DOHH2 (cell line): ENCODE data around the gene SNX13.

ENCODE experiments used
- H3F3A ChIP-seq: fragments of 200-600 bp; sonication (generic), shearing (Covaris generic); 2 replicates; pipeline ENCODE4 v1.6.0; 2016; ENCODE audit warnings: antibody characterized with exemption, mild to moderate bottlenecking; ENCODE audit not compliant: control insufficient read depth, insufficient read depth
- H3K27ac ChIP-seq: fragments of 200-600 bp; sonication (generic); 2 replicates; pipeline ENCODE4 v1.5.1; 2014; ENCODE audit warnings: low read depth, mild to moderate bottlenecking, low read length, moderate library complexity
- H3K27me3 ChIP-seq: fragments of 200-600 bp; sonication (generic); 2 replicates; pipeline ENCODE4 v1.6.1; 2014; ENCODE audit warnings: mild to moderate bottlenecking, low read length, mixed read lengths; ENCODE audit not compliant: control insufficient read depth
- H3K36me3 ChIP-seq: fragments of 200-600 bp; sonication (generic); 2 replicates; pipeline ENCODE4 v1.6.1; 2014; ENCODE audit warnings: mild to moderate bottlenecking, low read length, moderate library complexity, mixed read lengths; ENCODE audit not compliant: control insufficient read depth
- H3K4me1 ChIP-seq: fragments of 200-600 bp; sonication (generic); 2 replicates; pipeline ENCODE4 v1.6.1; 2014; ENCODE audit warnings: mild to moderate bottlenecking, low read length, mixed read lengths; ENCODE audit not compliant: control insufficient read depth
- H3K4me2 ChIP-seq: fragments of 200-600 bp; sonication (generic); 2 replicates; pipeline ENCODE4 v1.6.0; 2014; ENCODE audit warnings: mild to moderate bottlenecking, low read length, moderate library complexity
- H3K4me3 ChIP-seq: fragments of 200-600 bp; sonication (generic); 2 replicates; pipeline ENCODE4 v1.5.1; 2014; ENCODE audit warnings: mild to moderate bottlenecking, low read length, mixed read lengths
- H3K79me2 ChIP-seq: fragments of 200-600 bp; sonication (generic); 2 replicates; pipeline ENCODE4 v1.6.1; 2014; ENCODE audit warnings: mild to moderate bottlenecking, low read length, mixed read lengths; ENCODE audit not compliant: control insufficient read depth
- H3K9me2 ChIP-seq: fragments of 200-600 bp; sonication (generic); replicated peaks from 2 replicates; pipeline ENCODE4 v1.6.1; 2014; ENCODE audit warnings: mild to moderate bottlenecking, low read length, mixed read lengths; ENCODE audit not compliant: control insufficient read depth
- H3K9me3 ChIP-seq: fragments of 200-600 bp; sonication (generic); 2 replicates; pipeline ENCODE4 v1.6.1; 2014; ENCODE audit warnings: antibody characterized with exemption, low read length, mixed read lengths; ENCODE audit not compliant: control insufficient read depth, insufficient read depth
- H4K20me1 ChIP-seq: fragments of 200-600 bp; sonication (generic); 2 replicates; pipeline ENCODE4 v1.6.0; 2014; ENCODE audit warnings: low read depth, mild to moderate bottlenecking, antibody characterized with exemption, low read length, moderate library complexity; ENCODE audit not compliant: control insufficient read depth, insufficient read depth
- CTCF ChIP-seq: fragments of 200-600 bp; sonication (generic); IDR thresholded peaks from one replicate; pipeline ENCODE4 v1.5.1; 2014; ENCODE audit warnings: antibody characterized with exemption, mild to moderate bottlenecking, low read depth, low read length; ENCODE audit not compliant: poor library complexity, severe bottlenecking
- EZH2phosphoT487 ChIP-seq: fragments of 200-600 bp; sonication (generic); IDR thresholded peaks from 2 replicates; pipeline ENCODE4 v1.6.1; 2017; ENCODE audit warnings: borderline replicate concordance, mild to moderate bottlenecking, antibody characterized with exemption, low read length, moderate library complexity, mixed read lengths

SNX13 gene

GRCh38 chr7:17806631-17807030 is 133.7 kb downstream of the SNX13 start:
- H3K36me3 ChIP-seq, result peaks cover 26% of the 10 kb centered on the region
- H3K79me2 ChIP-seq, result no peaks in the 10 kb centered on the region; the same call in 1 of the 2 replicates
- no peaks in the 10 kb centered on the region for H3K9me2 ChIP-seq
- H3K4me3 ChIP-seq, result no peak overlapping the region
- no peaks in the 10 kb centered on the region for H3F3A ChIP-seq
- TF ChIP-seq EZH2phosphoT487 (no peak), CTCF (no peak)
- H3K27me3 ChIP-seq, result no peaks in the 10 kb centered on the region
- H4K20me1 ChIP-seq, result no peaks in the 10 kb centered on the region
- no peaks in the 10 kb centered on the region for H3K4me1 ChIP-seq
- H3K9me3 ChIP-seq, result no peaks in the 10 kb centered on the region
- H3K4me2 ChIP-seq, result no peak overlapping the region
- no peak overlapping the region for H3K27ac ChIP-seq

GRCh38 chr7:17802056-17802455 is 138.2 kb downstream of the SNX13 start:
- Histone ChIP-seq H3K9me2 (no peaks in the 10 kb centered on the region), H3K79me2 (no peaks in the 10 kb centered on the region), H3K4me3 (no peak overlapping the region), H3K27ac (no peak overlapping the region), H3F3A (no peaks in the 10 kb centered on the region), H3K27me3 (no peaks in the 10 kb centered on the region), H3K4me1 (no peaks in the 10 kb centered on the region), H4K20me1 (no peaks in the 10 kb centered on the region), H3K4me2 (no peak overlapping the region), H3K36me3 (peaks cover 64% of the 10 kb centered on the region), H3K9me3 (no peaks in the 10 kb centered on the region)
- TF ChIP-seq CTCF, result no peak
- TF ChIP-seq EZH2phosphoT487, result no peak

- H3K27ac ChIP-seq, result no peak overlapping the region
- H3K79me2 ChIP-seq, result no peaks in the 10 kb centered on the region
- H3K4me1 ChIP-seq, result no peaks in the 10 kb centered on the region
- peaks cover 23% of the 10 kb centered on the region for H3K36me3 ChIP-seq
- H3K4me2 ChIP-seq, result no peak overlapping the region
- no peaks in the 10 kb centered on the region for H3K9me3 ChIP-seq
- H3F3A ChIP-seq, result no peaks in the 10 kb centered on the region
- H4K20me1 ChIP-seq, result no peaks in the 10 kb centered on the region
- H3K9me2 ChIP-seq, result no peaks in the 10 kb centered on the region
- H3K4me3 ChIP-seq, result no peak overlapping the region
- TF ChIP-seq EZH2phosphoT487 (no peak), CTCF (no peak)
- no peaks in the 10 kb centered on the region for H3K27me3 ChIP-seq
These were observed 148.0 kb downstream of the SNX13 start for GRCh38 chr7:17792075-17792936.
